Activated T-helper 2 cell treated with anti-CD3 and anti-CD28 coated beads, Interferon-gamma antibody, Interleukin-2, Interleukin-4, amounts not matched to agents 10 μg/mL and 5 μg/mL and 100 μg/mL, durations not matched to agents 14 hours and 24 hours and 36 hours (primary cell): ENCODE measurements around the gene LRP6. TPM values are rescaled to one million over a fixed set of nuclear protein-coding genes. Genes with fewer than 3 reads are reported as not detected.

Experiments
- DNase-seq: peaks from one replicate; pipeline ENCODE4 v3.0.0; 2021; ENCODE audit warnings: low spot score
- H3K27ac Mint-ChIP-seq: one replicate; pipeline ENCODE4 v1.8.0; 2021; ENCODE audit warnings: mixed read lengths
- H3K27me3 Mint-ChIP-seq: one replicate; pipeline ENCODE4 v1.8.0; 2021; ENCODE audit warnings: low read depth, mixed read lengths
- H3K36me3 Mint-ChIP-seq: one replicate; pipeline ENCODE4 v1.8.0; 2021; ENCODE audit warnings: low read depth, mixed read lengths
- H3K4me1 Mint-ChIP-seq: one replicate; pipeline ENCODE4 v1.8.0; 2021; ENCODE audit warnings: low read depth, mixed read lengths
- H3K4me3 Mint-ChIP-seq: one replicate; pipeline ENCODE4 v1.8.0; 2021; ENCODE audit warnings: low read depth, mild to moderate bottlenecking, moderate library complexity, mixed read lengths
- H3K9me3 Mint-ChIP-seq: one replicate; pipeline ENCODE4 v1.8.0; 2021; ENCODE audit warnings: mixed read lengths
- intact Hi-C: fragments of 100-400 bp; cut with micrococcal nuclease; formaldehyde crosslinking; loops from one replicate; pipeline ENCODE4 v1.15.1; 2023
- total RNA-seq: library from RNA; stranded (reverse); gene quantifications from 2 replicates; pipeline ENCODE4 v1.2.3, GENCODE V29; 2022

The LRP6 gene
- total RNA-seq, 1 donor from 2014 or later, result 1.5 TPM

GRCh38 chr12:12202105-12202504, 64.7 kb downstream of the LRP6 start:
- no peak overlapping the region for H3K4me3 Mint-ChIP-seq
- H3K27me3 Mint-ChIP-seq, result peaks cover 46% of the 10 kb centered on the region
- H3K4me1 Mint-ChIP-seq, result peaks cover 9% of the 10 kb centered on the region
- H3K9me3 Mint-ChIP-seq, result peaks cover 16% of the 10 kb centered on the region
- no peak for DNase-seq
- H3K36me3 Mint-ChIP-seq, result no peaks in the 10 kb centered on the region
- intact Hi-C loops, result no loop called here
- H3K27ac Mint-ChIP-seq, result no peak overlapping the region

- Mint-ChIP-seq H3K27me3 (peaks cover 50% of the 10 kb centered on the region), H3K4me1 (peaks cover 9% of the 10 kb centered on the region), H3K4me3 (no peak overlapping the region), H3K27ac (no peak overlapping the region), H3K9me3 (peaks cover 22% of the 10 kb centered on the region), H3K36me3 (no peaks in the 10 kb centered on the region)
- intact Hi-C loops, result loop anchor here (1.0 kb wide), 1 partner anchor 29 kb away; no protein-coding TSS in a partner anchor
- no peak for DNase-seq
These were observed 65.5 kb downstream of the LRP6 start for GRCh38 chr12:12201274-12201758.

GRCh38 chr12:12200363-12200762, 66.5 kb downstream of the LRP6 start:
- DNase-seq, result no peak
- no peak overlapping the region for H3K4me3 Mint-ChIP-seq
- peaks cover 23% of the 10 kb centered on the region for H3K9me3 Mint-ChIP-seq
- H3K4me1 Mint-ChIP-seq, result peaks cover 9% of the 10 kb centered on the region
- H3K36me3 Mint-ChIP-seq, result no peaks in the 10 kb centered on the region
- H3K27me3 Mint-ChIP-seq, result peaks cover 54% of the 10 kb centered on the region
- intact Hi-C loops, result no loop called here
- H3K27ac Mint-ChIP-seq, result no peak overlapping the region

- Mint-ChIP-seq H3K27ac (no peak overlapping the region), H3K36me3 (no peaks in the 10 kb centered on the region), H3K9me3 (peaks cover 23% of the 10 kb centered on the region), H3K4me1 (peaks cover 9% of the 10 kb centered on the region), H3K4me3 (no peak overlapping the region), H3K27me3 (peaks cover 63% of the 10 kb centered on the region)
- no peak for DNase-seq
- intact Hi-C loops, result no loop called here
These were observed 68.7 kb downstream of the LRP6 start for GRCh38 chr12:12198124-12198523.

GRCh38 chr12:12197128-12197527, 69.7 kb downstream of the LRP6 start:
- H3K4me1 Mint-ChIP-seq, result peaks cover 9% of the 10 kb centered on the region
- H3K4me3 Mint-ChIP-seq, result no peak overlapping the region
- H3K9me3 Mint-ChIP-seq, result peaks cover 23% of the 10 kb centered on the region
- H3K27me3 Mint-ChIP-seq, result peaks cover 68% of the 10 kb centered on the region
- intact Hi-C loops, result no loop called here
- no peak for DNase-seq
- no peaks in the 10 kb centered on the region for H3K36me3 Mint-ChIP-seq
- H3K27ac Mint-ChIP-seq, result no peak overlapping the region

- no peaks in the 10 kb centered on the region for H3K4me1 Mint-ChIP-seq
- H3K9me3 Mint-ChIP-seq, result peaks cover 23% of the 10 kb centered on the region
- H3K27ac Mint-ChIP-seq, result no peak overlapping the region
- H3K4me3 Mint-ChIP-seq, result no peak overlapping the region
- H3K36me3 Mint-ChIP-seq, result no peaks in the 10 kb centered on the region
- H3K27me3 Mint-ChIP-seq, result peaks cover 72% of the 10 kb centered on the region
- no peak for DNase-seq
- intact Hi-C loops, result no loop called here
These were observed 71.3 kb downstream of the LRP6 start for GRCh38 chr12:12195516-12195915.

- intact Hi-C loops, result no loop called here
- H3K36me3 Mint-ChIP-seq, result no peaks in the 10 kb centered on the region
- H3K9me3 Mint-ChIP-seq, result peaks cover 23% of the 10 kb centered on the region
- peaks cover 1% of the 10 kb centered on the region for H3K4me1 Mint-ChIP-seq
- no peak overlapping the region for H3K4me3 Mint-ChIP-seq
- peaks cover 73% of the 10 kb centered on the region for H3K27me3 Mint-ChIP-seq
- H3K27ac Mint-ChIP-seq, result no peak overlapping the region
- no peak for DNase-seq
These were observed 71.8 kb downstream of the LRP6 start for GRCh38 chr12:12195081-12195480.

- DNase-seq, result no peak
- Mint-ChIP-seq H3K4me1 (peaks cover 1% of the 10 kb centered on the region), H3K9me3 (peaks cover 22% of the 10 kb centered on the region), H3K27me3 (peaks cover 73% of the 10 kb centered on the region), H3K4me3 (no peak overlapping the region), H3K27ac (no peak overlapping the region), H3K36me3 (no peaks in the 10 kb centered on the region)
- intact Hi-C loops, result no loop called here
These were observed 72.6 kb downstream of the LRP6 start for GRCh38 chr12:12194206-12194605.

- Mint-ChIP-seq H3K27me3 (peaks cover 65% of the 10 kb centered on the region), H3K4me3 (no peak overlapping the region)
- no peak for DNase-seq
These were observed 75.8 kb downstream of the LRP6 start for GRCh38 chr12:12191008-12191407.

GRCh38 chr12:12190087-12190809, 76.6 kb downstream of the LRP6 start:
- Mint-ChIP-seq H3K4me3 (no peak overlapping the region), H3K27ac (no peak overlapping the region), H3K36me3 (no peaks in the 10 kb centered on the region), H3K9me3 (no peaks in the 10 kb centered on the region), H3K4me1 (peaks cover 1% of the 10 kb centered on the region), H3K27me3 (peaks cover 61% of the 10 kb centered on the region)
- no peak for DNase-seq
- intact Hi-C loops, result no loop called here

More at GRCh38 chr12:12191008-12191407, 75.8 kb downstream of the LRP6 start:
- intact Hi-C loops, result no loop called here
- Mint-ChIP-seq H3K4me1 (peaks cover 1% of the 10 kb centered on the region), H3K9me3 (no peaks in the 10 kb centered on the region), H3K36me3 (no peaks in the 10 kb centered on the region), H3K27ac (no peak overlapping the region)

- Mint-ChIP-seq H3K4me3 (no peak overlapping the region), H3K9me3 (no peaks in the 10 kb centered on the region), H3K27ac (no peak overlapping the region), H3K4me1 (peaks cover 1% of the 10 kb centered on the region), H3K27me3 (peaks cover 54% of the 10 kb centered on the region), H3K36me3 (no peaks in the 10 kb centered on the region)
- no peak for DNase-seq
- intact Hi-C loops, result no loop called here
These were observed 81.4 kb downstream of the LRP6 start for GRCh38 chr12:12185414-12185813.

- H3K9me3 Mint-ChIP-seq, result no peaks in the 10 kb centered on the region
- H3K4me3 Mint-ChIP-seq, result no peak overlapping the region
- no peaks in the 10 kb centered on the region for H3K4me1 Mint-ChIP-seq
- H3K27ac Mint-ChIP-seq, result no peak overlapping the region
- DNase-seq, result no peak
- H3K36me3 Mint-ChIP-seq, result no peaks in the 10 kb centered on the region
- H3K27me3 Mint-ChIP-seq, result peaks cover 55% of the 10 kb centered on the region
- intact Hi-C loops, result no loop called here
These were observed 84.0 kb downstream of the LRP6 start for GRCh38 chr12:12182703-12183365.

GRCh38 chr12:12181511-12181910, 85.3 kb downstream of the LRP6 start:
- H3K4me3 Mint-ChIP-seq, result no peak overlapping the region
- H3K4me1 Mint-ChIP-seq, result no peaks in the 10 kb centered on the region
- peaks cover 58% of the 10 kb centered on the region for H3K27me3 Mint-ChIP-seq
- intact Hi-C loops, result no loop called here
- H3K9me3 Mint-ChIP-seq, result no peaks in the 10 kb centered on the region
- DNase-seq, result no peak
- H3K27ac Mint-ChIP-seq, result no peak overlapping the region
- H3K36me3 Mint-ChIP-seq, result no peaks in the 10 kb centered on the region
